LNCAP (cell line): Measurements from ENCODE around the gene UPF2.

ENCODE experiments used
- TF ChIP-seq, protein P1 (sequence below): fragments of 450-650 bp; IDR thresholded peaks from 2 replicates; pipeline ENCODE4 v1.5.1; 2017; ENCODE audit warnings: mild to moderate bottlenecking

UPF2 gene

DNA sequence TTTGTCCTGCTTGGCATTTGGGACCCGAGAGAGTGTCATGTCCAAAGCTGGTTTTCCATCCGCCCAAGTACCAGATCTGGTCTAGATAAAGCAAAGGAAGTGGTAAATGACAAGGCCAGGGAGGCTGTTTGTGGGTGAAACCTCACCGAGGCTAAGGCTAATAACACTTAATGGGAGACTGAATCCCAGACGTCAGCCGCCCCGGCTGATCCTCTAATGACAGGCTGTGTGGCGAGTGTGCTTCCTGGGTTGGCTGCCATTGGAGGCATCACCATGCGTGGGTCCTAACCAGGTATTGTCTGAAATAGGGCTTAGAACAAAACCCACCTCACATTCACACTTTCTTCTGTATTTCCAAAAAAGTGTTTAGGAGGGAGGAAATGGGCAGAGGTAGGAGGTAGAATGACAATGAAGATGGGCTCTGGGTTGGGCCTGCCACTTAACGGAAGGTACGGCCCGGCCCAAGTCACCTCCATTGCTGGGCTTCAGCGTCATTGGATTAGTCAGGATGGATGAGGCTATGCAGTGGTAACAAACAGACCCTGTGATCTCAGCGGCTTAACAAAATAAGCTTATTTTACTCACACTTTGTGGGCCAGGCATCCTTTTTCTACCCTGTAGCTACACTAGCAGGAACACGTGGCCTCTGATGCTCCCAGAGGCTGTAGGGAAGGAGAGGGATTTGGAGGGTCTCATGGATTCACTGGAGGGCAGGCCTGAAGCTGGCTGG lies 159.8 kb downstream of the UPF2 start:
- TF ChIP-seq, protein P1, sequence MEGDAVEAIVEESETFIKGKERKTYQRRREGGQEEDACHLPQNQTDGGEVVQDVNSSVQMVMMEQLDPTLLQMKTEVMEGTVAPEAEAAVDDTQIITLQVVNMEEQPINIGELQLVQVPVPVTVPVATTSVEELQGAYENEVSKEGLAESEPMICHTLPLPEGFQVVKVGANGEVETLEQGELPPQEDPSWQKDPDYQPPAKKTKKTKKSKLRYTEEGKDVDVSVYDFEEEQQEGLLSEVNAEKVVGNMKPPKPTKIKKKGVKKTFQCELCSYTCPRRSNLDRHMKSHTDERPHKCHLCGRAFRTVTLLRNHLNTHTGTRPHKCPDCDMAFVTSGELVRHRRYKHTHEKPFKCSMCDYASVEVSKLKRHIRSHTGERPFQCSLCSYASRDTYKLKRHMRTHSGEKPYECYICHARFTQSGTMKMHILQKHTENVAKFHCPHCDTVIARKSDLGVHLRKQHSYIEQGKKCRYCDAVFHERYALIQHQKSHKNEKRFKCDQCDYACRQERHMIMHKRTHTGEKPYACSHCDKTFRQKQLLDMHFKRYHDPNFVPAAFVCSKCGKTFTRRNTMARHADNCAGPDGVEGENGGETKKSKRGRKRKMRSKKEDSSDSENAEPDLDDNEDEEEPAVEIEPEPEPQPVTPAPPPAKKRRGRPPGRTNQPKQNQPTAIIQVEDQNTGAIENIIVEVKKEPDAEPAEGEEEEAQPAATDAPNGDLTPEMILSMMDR: no peak

DNA sequence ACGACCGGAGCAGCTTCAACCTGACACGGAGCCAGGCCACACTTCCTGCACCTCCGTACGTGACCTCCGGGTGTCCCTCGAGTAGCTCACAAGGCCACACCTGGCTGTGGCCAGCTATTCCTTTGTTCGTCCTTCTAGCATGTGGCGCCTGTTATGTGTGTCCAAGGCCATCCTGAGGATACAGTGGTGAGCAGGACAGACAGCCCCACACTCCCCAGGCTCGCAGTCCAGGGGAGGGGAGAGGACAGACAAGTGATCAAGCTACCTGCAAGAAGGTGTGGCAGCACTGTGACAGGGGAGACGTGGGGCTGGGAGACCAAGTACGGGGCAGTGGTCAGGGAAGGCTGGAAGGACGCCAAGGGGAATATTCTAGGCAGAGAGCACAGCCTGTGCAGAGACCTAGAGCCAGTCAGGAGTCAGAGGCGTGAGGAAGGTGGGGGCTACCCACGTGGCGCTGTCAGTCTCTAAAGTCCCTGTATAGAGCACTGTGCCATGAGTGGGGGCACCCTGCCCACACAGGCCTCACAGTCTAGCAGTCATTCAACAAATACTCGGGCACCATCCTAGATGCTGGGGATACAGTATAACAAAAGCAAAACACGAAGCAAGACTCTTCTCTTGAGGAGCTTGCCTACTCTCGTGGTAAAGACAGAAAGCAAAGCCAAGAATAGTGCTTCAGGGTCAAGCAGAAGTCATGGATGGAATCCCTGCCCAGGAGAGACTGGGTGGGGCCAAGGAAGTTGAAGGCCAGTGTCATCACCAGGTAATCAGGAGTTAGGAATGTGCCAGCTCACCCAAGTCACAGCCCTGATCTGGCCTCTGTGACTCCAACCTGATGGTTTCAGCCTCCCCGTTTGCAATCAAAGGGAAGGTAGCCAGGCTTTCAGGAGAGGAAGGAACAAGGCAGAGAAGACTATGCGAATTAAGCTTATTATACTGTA lies 160.9 kb downstream of the UPF2 start:
- TF ChIP-seq, protein P1: 0 out of 2 replicates have a peak, but pooled peaks have one; percentile 15

DNA sequence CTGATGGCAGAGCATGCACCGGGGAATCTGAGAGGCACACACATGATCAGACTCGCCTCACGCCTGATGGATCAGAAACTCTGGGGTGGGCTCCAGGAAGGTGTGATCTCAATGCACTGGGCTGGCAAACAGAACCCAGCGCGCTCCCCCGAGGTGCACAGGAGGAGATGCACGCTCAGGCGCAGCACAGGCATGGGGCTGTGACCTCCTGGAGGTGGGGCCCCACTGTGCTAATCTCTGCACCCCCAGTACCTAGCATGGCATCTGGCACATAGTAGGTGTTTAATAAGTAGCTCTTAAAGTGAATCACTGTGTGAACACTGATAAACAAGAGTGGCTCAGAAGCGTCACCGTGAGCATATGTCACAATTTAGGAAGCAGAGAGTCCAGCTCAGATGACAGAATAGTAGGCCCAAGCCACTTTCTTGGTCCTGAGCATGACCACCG lies 161.6 kb downstream of the UPF2 start:
- TF ChIP-seq, protein P1: no peak

DNA sequence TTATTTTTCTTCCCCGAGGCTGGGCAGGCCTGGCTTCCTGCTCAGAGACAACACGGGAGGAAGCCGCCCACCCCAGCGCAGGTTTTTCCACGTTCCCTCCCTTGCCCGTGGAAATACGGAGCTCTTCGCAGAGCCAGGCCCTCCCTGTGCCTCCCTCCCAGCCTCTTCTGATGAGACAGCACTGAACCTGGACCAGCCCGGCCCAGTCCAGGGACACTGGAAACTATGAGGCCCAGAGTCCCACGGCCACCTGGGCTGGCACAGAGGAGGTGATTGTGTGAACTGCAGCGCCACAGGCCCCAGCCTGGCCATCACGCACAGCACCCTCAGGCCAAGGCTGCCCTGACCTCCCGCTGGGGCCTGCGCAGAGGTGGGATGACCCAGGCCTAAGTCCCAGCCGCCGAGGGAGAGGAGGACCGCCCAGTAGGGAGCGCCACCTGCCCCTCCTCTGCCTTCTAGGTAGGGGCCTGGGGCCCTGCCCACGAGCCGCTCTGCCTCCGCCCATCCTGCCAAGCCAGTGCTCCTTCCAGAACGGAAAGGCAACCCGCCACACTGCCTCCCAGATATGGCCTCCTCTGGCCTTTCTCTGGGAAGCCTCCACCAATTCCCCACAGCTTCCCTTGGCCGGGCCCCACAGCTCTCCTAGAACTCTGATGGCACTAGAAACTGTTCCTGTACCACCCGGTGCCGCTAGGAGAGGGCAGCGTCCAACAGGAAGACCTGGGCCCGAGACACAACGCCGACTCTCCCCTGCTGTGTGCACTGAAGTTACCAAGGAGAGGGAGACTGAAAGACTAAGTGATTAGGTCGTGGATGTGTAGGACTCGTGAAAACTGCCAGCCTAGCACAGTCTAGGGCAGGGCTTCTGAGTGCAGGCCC lies 162.2 kb downstream of the UPF2 start:
- TF ChIP-seq, protein P1: no peak

DNA sequence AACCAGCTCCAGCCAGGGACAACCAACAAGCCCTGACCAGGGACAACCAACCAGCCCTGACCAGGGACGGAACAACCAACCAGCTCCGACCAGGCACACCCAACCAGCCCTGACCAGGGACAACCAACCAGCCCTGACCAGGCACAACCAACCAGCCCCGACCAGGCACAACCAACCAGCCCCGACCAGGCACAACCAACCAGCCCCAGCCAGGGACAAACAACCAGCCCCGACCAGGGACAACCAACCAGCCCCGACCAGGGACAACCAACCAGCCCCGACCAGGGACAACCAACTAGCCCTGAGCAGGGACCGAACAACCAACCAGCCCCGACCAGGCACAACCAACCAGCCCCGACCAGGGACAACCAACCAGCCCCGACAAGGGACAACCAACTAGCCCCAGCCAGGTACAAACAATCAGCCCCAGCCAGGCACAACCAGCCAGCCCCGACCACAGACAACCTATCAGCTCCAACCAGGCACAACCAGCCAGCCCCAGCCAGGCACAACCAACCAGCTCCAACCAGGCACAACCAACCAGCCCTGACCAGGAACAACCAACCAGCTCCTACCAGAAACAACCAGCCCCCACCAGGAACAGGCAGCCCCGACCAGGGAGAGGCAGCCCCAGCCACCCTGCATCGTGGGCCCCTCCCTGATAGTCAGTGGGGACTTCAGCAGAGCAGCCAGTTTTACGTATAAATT lies 163.1 kb downstream of the UPF2 start:
- TF ChIP-seq, protein P1: no peak

DNA sequence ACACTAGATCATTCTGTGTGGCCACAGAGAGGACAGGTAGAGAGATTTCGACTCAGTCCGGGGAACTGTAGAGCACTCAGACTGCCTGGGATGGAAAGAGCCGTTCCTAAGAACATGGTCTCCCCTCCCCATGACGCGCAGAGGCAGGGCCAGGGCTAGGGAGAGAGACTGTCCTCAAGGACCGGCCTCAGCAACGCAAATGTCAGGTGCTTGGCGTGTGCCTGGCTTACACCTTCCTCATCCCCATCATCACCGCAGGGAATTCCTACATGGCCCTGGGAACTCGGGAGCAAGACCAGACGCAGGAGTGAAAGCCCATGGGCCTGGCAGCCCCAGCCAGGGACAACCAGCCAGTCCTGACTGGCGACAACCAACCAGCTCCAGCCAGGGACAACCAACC lies 163.8 kb downstream of the UPF2 start:
- TF ChIP-seq, protein P1: no peak

DNA sequence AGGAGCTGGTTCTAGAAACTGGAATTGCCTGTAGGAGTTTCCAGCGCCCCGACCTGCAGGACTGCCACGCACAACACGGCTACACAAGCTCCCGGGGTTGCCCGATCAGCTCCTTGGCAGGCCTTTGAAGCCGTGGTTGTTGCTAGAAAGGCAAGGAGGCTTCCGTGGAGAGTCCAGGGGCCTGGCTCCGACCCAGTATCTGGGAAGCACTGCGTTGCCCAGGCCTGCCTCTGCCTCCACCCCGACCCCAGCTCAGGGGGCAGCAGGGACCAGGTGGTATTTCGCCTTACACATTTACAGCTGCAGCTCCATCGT lies 165.1 kb downstream of the UPF2 start:
- TF ChIP-seq, protein P1: no peak
